ENCODE data around the gene FOXJ1. TPM values are rescaled to one million over a fixed set of nuclear protein-coding genes. Genes with fewer than 3 reads are reported as not detected.
A peak's percentile ranks its signal among the peaks of the same experiment; 100 is the strongest.

FOXJ1 gene
- total RNA-seq, 1 experiment from 2014 or later = not detected

GRCh38 chr17:76179496-76180467 is 38.7 kb upstream of the FOXJ1 start:
- Histone ChIP-seq H3K79me2 (ENCODE audit: low read length) (no peaks in the 10 kb centered on the region), H3K4me2 (ENCODE audit: low read depth, low read length, poor library complexity, severe bottlenecking) (no peak overlapping the region), H3K4me1 (ENCODE audit: low read length) (peaks cover 9% of the 10 kb centered on the region), H3K9me2 (replicated peaks; ENCODE audit: insufficient read depth, low read length) (no peaks in the 10 kb centered on the region), H4K20me1 (ENCODE audit: insufficient read depth, low read depth, low read length) (no peaks in the 10 kb centered on the region), H2AFZ (ENCODE audit: low read length) (peak overlapping the region; percentile 57), H3K9me3 (ENCODE audit: low read length) (no peaks in the 10 kb centered on the region), H3K9ac (ENCODE audit: low read length) (no peak overlapping the region), H3K4me3 (ENCODE audit: low read length) (no peak overlapping the region), H3K27ac (ENCODE audit: low read length) (no peak overlapping the region), H3K27me3 (ENCODE audit: low read length) (no peaks in the 10 kb centered on the region), H3K36me3 (ENCODE audit: insufficient read depth, low read length) (no peaks in the 10 kb centered on the region)
- peak; percentile 70 for DNase-seq

DNA sequence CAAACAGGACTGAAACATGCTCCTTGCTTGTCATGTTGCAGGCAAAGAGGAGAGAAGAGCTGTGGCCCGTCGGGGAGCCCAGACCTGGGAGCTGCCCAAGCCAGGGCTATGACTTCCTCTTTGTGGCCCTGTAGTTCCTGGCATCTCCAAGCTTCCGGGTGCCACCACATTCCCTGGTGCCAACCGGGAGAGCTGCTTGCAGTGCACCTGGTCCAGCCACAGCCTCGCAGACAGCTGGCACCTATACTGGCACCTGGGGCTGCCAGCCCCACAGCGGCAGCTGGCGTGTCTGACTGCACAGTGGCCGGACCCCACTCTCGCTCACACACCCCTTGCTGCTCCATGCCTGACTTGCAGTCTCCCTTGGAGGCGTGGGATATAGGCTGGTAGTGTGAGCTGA is 37.1 kb upstream of the FOXJ1 start:
- no peaks in the 10 kb centered on the region for H4K20me1 ChIP-seq (ENCODE audit: insufficient read depth, low read depth, low read length)
- peaks cover 8% of the 10 kb centered on the region for H3K4me1 ChIP-seq (ENCODE audit: low read length)
- no peak overlapping the region for H3K9ac ChIP-seq (ENCODE audit: low read length)
- no peaks in the 10 kb centered on the region for H3K9me3 ChIP-seq (ENCODE audit: low read length)
- H3K36me3 ChIP-seq (ENCODE audit: insufficient read depth, low read length) = no peaks in the 10 kb centered on the region
- no peak overlapping the region for H3K4me2 ChIP-seq (ENCODE audit: low read depth, low read length, poor library complexity, severe bottlenecking)
- no peaks in the 10 kb centered on the region for H3K79me2 ChIP-seq (ENCODE audit: low read length)
- H3K27me3 ChIP-seq (ENCODE audit: low read length) = no peaks in the 10 kb centered on the region
- no peak overlapping the region for H3K27ac ChIP-seq (ENCODE audit: low read length)
- no peak for DNase-seq
- H3K4me3 ChIP-seq (ENCODE audit: low read length) = no peak overlapping the region
- H2AFZ ChIP-seq (ENCODE audit: low read length) = no peak overlapping the region
- H3K9me2 ChIP-seq (replicated peaks; ENCODE audit: insufficient read depth, low read length) = no peaks in the 10 kb centered on the region

DNA sequence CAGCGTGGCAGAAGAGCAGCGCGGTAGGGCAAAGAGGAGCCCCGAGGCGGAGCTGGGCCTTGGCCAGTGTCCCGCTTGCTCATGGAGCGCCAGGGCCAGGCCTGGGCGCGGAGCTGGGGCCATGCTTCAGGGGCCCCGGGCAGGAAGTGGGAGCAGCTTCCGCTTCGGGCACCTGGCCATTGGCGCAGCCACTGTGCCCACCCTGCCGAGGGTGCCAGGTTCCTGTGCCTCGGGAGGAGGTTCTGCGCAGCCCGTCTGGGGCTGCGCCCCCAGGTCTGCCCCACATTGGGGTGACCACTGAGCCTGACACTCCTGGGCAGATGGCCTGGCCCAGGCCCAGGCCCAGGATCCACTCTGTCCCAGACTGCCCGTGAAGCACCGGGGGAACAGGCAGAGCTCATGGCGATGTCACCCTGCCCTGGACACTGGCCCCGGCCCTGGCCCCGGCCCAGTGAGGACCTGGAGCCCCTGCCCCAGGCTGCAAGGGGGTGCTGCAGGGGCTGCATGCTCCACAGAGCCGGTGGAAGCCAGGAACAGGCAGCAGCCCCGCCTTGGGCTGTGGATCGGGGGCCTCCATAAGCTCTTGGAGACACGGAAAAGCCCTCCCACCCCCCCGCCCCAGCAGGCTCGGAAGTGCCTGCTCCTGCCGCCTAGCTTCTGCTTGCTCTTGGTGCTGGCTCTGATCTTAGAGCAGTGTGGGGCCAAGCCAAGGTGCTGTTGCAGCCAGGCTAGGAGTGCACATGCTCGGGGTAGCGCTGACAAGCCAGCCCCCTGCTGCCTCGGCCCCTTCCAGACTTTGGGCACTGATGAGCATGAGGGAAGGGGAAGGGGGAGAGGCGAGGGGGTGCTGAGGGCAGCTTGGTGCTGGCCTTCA is 35.9 kb upstream of the FOXJ1 start:
- DNase-seq = no peak
- no peaks in the 10 kb centered on the region for H3K79me2 ChIP-seq (ENCODE audit: low read length)
- H3K27ac ChIP-seq (ENCODE audit: low read length) = no peak overlapping the region
- no peak overlapping the region for H3K4me3 ChIP-seq (ENCODE audit: low read length)
- H3K4me1 ChIP-seq (ENCODE audit: low read length) = peaks cover 6% of the 10 kb centered on the region
- no peak overlapping the region for H3K9ac ChIP-seq (ENCODE audit: low read length)
- no peaks in the 10 kb centered on the region for H3K9me2 ChIP-seq (replicated peaks; ENCODE audit: insufficient read depth, low read length)
- H4K20me1 ChIP-seq (ENCODE audit: insufficient read depth, low read depth, low read length) = no peaks in the 10 kb centered on the region
- no peak overlapping the region for H2AFZ ChIP-seq (ENCODE audit: low read length)
- H3K4me2 ChIP-seq (ENCODE audit: low read depth, low read length, poor library complexity, severe bottlenecking) = no peak overlapping the region
- no peaks in the 10 kb centered on the region for H3K36me3 ChIP-seq (ENCODE audit: insufficient read depth, low read length)
- no peaks in the 10 kb centered on the region for H3K27me3 ChIP-seq (ENCODE audit: low read length)
- no peaks in the 10 kb centered on the region for H3K9me3 ChIP-seq (ENCODE audit: low read length)

GRCh38 chr17:76174037-76174436 is 33.0 kb upstream of the FOXJ1 start:
- H3K36me3 ChIP-seq (ENCODE audit: insufficient read depth, low read length) = no peaks in the 10 kb centered on the region

DNA sequence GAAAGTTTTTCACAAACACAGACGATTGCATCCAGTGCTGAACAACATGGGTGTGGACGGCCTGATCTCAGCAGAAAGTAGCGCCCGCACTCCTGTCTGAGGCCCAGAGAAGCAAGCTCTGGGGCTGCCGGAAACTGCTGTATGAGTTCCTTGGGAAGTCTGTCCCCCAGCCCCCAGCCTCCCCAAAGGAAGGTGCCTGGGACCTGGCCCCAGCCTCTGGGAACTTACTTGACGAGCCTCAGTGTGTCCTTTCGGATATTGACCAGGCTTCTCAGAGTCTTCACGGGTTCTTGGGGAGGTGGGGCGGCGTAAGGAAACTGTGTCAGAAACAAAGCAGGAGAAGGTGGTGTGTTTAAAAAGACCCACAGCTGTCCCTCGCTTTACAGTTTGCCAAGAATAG is 32.4 kb upstream of the FOXJ1 start:
- H3K4me1 ChIP-seq (ENCODE audit: low read length) = no peaks in the 10 kb centered on the region
- no peak overlapping the region for H3K4me2 ChIP-seq (ENCODE audit: low read depth, low read length, poor library complexity, severe bottlenecking)
- no peaks in the 10 kb centered on the region for H3K79me2 ChIP-seq (ENCODE audit: low read length)
- no peak overlapping the region for H3K9ac ChIP-seq (ENCODE audit: low read length)
- no peaks in the 10 kb centered on the region for H4K20me1 ChIP-seq (ENCODE audit: insufficient read depth, low read depth, low read length)
- H3K27me3 ChIP-seq (ENCODE audit: low read length) = no peaks in the 10 kb centered on the region
- no peak overlapping the region for H3K4me3 ChIP-seq (ENCODE audit: low read length)
- no peak overlapping the region for H3K27ac ChIP-seq (ENCODE audit: low read length)
- H3K36me3 ChIP-seq (ENCODE audit: insufficient read depth, low read length) = no peaks in the 10 kb centered on the region
- no peak overlapping the region for H2AFZ ChIP-seq (ENCODE audit: low read length)
- no peaks in the 10 kb centered on the region for H3K9me3 ChIP-seq (ENCODE audit: low read length)
- no peaks in the 10 kb centered on the region for H3K9me2 ChIP-seq (replicated peaks; ENCODE audit: insufficient read depth, low read length)
- DNase-seq = no peak

More at GRCh38 chr17:76174037-76174436, 33.0 kb upstream of the FOXJ1 start:
- Histone ChIP-seq H2AFZ (ENCODE audit: low read length) (no peak overlapping the region), H3K79me2 (ENCODE audit: low read length) (no peaks in the 10 kb centered on the region), H3K9me2 (replicated peaks; ENCODE audit: insufficient read depth, low read length) (no peaks in the 10 kb centered on the region), H4K20me1 (ENCODE audit: insufficient read depth, low read depth, low read length) (no peaks in the 10 kb centered on the region), H3K4me1 (ENCODE audit: low read length) (no peaks in the 10 kb centered on the region), H3K9ac (ENCODE audit: low read length) (no peak overlapping the region), H3K27ac (ENCODE audit: low read length) (no peak overlapping the region), H3K9me3 (ENCODE audit: low read length) (no peaks in the 10 kb centered on the region), H3K4me3 (ENCODE audit: low read length) (no peak overlapping the region), H3K4me2 (ENCODE audit: low read depth, low read length, poor library complexity, severe bottlenecking) (no peak overlapping the region), H3K27me3 (ENCODE audit: low read length) (no peaks in the 10 kb centered on the region)
- DNase-seq = no peak

GRCh38 chr17:76171706-76172105 is 30.7 kb upstream of the FOXJ1 start:
- Histone ChIP-seq H3K9me2 (replicated peaks; ENCODE audit: insufficient read depth, low read length) (no peaks in the 10 kb centered on the region), H3K27me3 (ENCODE audit: low read length) (no peaks in the 10 kb centered on the region), H4K20me1 (ENCODE audit: insufficient read depth, low read depth, low read length) (no peaks in the 10 kb centered on the region), H3K9ac (ENCODE audit: low read length) (no peak overlapping the region), H3K27ac (ENCODE audit: low read length) (no peak overlapping the region), H3K4me3 (ENCODE audit: low read length) (no peak overlapping the region), H2AFZ (ENCODE audit: low read length) (no peak overlapping the region), H3K4me1 (ENCODE audit: low read length) (no peaks in the 10 kb centered on the region), H3K79me2 (ENCODE audit: low read length) (no peaks in the 10 kb centered on the region), H3K36me3 (ENCODE audit: insufficient read depth, low read length) (no peaks in the 10 kb centered on the region), H3K9me3 (ENCODE audit: low read length) (no peaks in the 10 kb centered on the region), H3K4me2 (ENCODE audit: low read depth, low read length, poor library complexity, severe bottlenecking) (no peak overlapping the region)
- no peak for DNase-seq

DNA sequence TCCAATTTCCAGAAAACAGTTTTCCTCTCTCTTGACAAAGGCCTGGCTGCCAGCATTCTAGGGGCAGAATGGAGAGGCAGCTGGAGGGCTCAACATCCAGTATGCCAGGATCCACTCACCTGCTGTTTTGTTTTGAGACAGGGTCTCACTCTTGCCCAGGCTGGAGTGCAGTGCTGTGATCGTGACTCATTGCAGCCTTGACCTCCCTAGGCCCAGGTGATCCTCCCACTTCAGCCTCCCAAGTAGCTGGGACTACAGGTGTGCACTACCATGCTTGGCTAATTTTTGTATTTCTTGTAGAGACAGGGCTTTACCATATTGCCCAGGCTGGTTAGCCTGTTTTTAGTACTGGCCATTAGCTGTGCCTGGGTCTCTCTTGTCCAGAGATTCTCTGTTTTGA is 29.1 kb upstream of the FOXJ1 start:
- Histone ChIP-seq H3K4me2 (ENCODE audit: low read depth, low read length, poor library complexity, severe bottlenecking) (no peak overlapping the region), H3K9ac (ENCODE audit: low read length) (no peak overlapping the region), H3K4me1 (ENCODE audit: low read length) (no peaks in the 10 kb centered on the region), H4K20me1 (ENCODE audit: insufficient read depth, low read depth, low read length) (no peaks in the 10 kb centered on the region), H3K27me3 (ENCODE audit: low read length) (no peaks in the 10 kb centered on the region), H3K27ac (ENCODE audit: low read length) (no peak overlapping the region), H2AFZ (ENCODE audit: low read length) (no peak overlapping the region), H3K36me3 (ENCODE audit: insufficient read depth, low read length) (no peaks in the 10 kb centered on the region), H3K9me3 (ENCODE audit: low read length) (no peaks in the 10 kb centered on the region), H3K4me3 (ENCODE audit: low read length) (no peak overlapping the region), H3K9me2 (replicated peaks; ENCODE audit: insufficient read depth, low read length) (no peaks in the 10 kb centered on the region), H3K79me2 (ENCODE audit: low read length) (no peaks in the 10 kb centered on the region)
- no peak for DNase-seq

DNA sequence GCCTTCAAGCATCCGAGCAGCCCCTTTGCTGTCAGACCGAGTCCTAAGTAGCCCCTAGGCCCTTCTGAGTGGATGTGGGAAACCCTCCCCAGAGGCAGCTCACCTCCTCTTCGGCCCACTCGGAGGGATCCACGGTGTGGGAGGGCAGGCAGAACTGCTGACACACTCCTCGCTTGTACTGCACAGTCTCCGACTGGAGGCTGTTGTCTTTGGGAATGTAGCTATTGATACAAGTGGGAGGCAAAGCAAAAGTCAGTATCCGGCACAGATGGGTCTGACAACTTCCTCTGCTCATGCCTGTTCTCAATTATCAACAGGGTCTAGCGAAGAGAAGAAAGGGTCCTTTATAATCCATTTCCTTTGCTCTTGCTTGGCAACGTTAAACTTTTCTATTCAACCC is 25.9 kb upstream of the FOXJ1 start:
- DNase-seq = no peak
- no peaks in the 10 kb centered on the region for H3K79me2 ChIP-seq (ENCODE audit: low read length)
- no peak overlapping the region for H3K9ac ChIP-seq (ENCODE audit: low read length)
- no peaks in the 10 kb centered on the region for H3K27me3 ChIP-seq (ENCODE audit: low read length)
- H3K4me3 ChIP-seq (ENCODE audit: low read length) = no peak overlapping the region
- H3K27ac ChIP-seq (ENCODE audit: low read length) = no peak overlapping the region
- H3K9me2 ChIP-seq (replicated peaks; ENCODE audit: insufficient read depth, low read length) = no peaks in the 10 kb centered on the region
- no peak overlapping the region for H3K4me2 ChIP-seq (ENCODE audit: low read depth, low read length, poor library complexity, severe bottlenecking)
- H3K36me3 ChIP-seq (ENCODE audit: insufficient read depth, low read length) = no peaks in the 10 kb centered on the region
- H2AFZ ChIP-seq (ENCODE audit: low read length) = no peak overlapping the region
- H3K4me1 ChIP-seq (ENCODE audit: low read length) = no peaks in the 10 kb centered on the region
- no peaks in the 10 kb centered on the region for H4K20me1 ChIP-seq (ENCODE audit: insufficient read depth, low read depth, low read length)
- no peaks in the 10 kb centered on the region for H3K9me3 ChIP-seq (ENCODE audit: low read length)

All from Karpas-422 (cell line).